ENCODE measurements around the gene PNPLA8. TPM values are rescaled to one million over a fixed set of nuclear protein-coding genes. Genes with fewer than 3 reads are reported as not detected.

The PNPLA8 gene
- total RNA-seq, 2 experiments from 2014 or later, result 23.0 to 26.4 TPM

GRCh38 chr7:108442039-108442568 is 83.8 kb downstream of the PNPLA8 start:
- no peak overlapping the region for H3K4me2 ChIP-seq (ENCODE audit: low read length)
- CTCF ChIA-PET (ENCODE audit: unreplicated experiment), result no interaction called here
- intact Hi-C loops (cut with micrococcal nuclease; ENCODE audit: unreplicated experiment), result no loop called here
- no peak overlapping the region for H2AFZ ChIP-seq (ENCODE audit: low read length)
- H4K20me1 ChIP-seq (ENCODE audit: insufficient read depth, low read length), result no peaks in the 10 kb centered on the region
- no peaks in the 10 kb centered on the region for H3K79me2 ChIP-seq (ENCODE audit: insufficient read depth, low read depth, low read length)
- no peak for DNase-seq (ENCODE audit: low spot score)
- H3K4me1 ChIP-seq (ENCODE audit: insufficient read depth, low read length, poor library complexity, severe bottlenecking), result no peaks in the 10 kb centered on the region
- H3K36me3 ChIP-seq (ENCODE audit: insufficient read depth, low read length), result no peaks in the 10 kb centered on the region
- BruUV-seq (replicated peaks), result no TSS peak
- TF ChIP-seq CTCF (conservative IDR thresholded peaks at IDR 0.05; ENCODE audit: low read length), result no peak
- no peak for TF ChIP-seq EZH2phosphoT487 (IDR thresholded peaks at IDR 0.05; ENCODE audit: borderline replicate concordance, low read depth, low read length)
- H3K27ac ChIP-seq (ENCODE audit: low read depth, low read length, poor library complexity, severe bottlenecking), result no peak overlapping the region
- H3K9me2 ChIP-seq (ENCODE audit: insufficient read depth, low read length), result no peaks in the 10 kb centered on the region
- no peaks in the 10 kb centered on the region for H3K9me3 ChIP-seq (ENCODE audit: low read length)
- no peak overlapping the region for H3K4me3 ChIP-seq (ENCODE audit: low read depth, low read length, poor library complexity, severe bottlenecking)
- POLR2A ChIA-PET, result interaction anchor here (0.6 to 1.3 kb wide), 4 partner anchors 30 to 172 kb away, joined by 3 read pairs; no protein-coding TSS in a partner anchor

- Histone ChIP-seq H3K4me3 (ENCODE audit: low read depth, low read length, poor library complexity, severe bottlenecking) (no peak overlapping the region), H3K4me2 (ENCODE audit: low read length) (no peak overlapping the region), H3K9me3 (ENCODE audit: low read length) (no peaks in the 10 kb centered on the region), H3K4me1 (ENCODE audit: insufficient read depth, low read length, poor library complexity, severe bottlenecking) (no peaks in the 10 kb centered on the region), H2AFZ (ENCODE audit: low read length) (no peak overlapping the region), H3K36me3 (ENCODE audit: insufficient read depth, low read length) (no peaks in the 10 kb centered on the region), H3K27ac (ENCODE audit: low read depth, low read length, poor library complexity, severe bottlenecking) (no peak overlapping the region), H3K9me2 (ENCODE audit: insufficient read depth, low read length) (no peaks in the 10 kb centered on the region), H3K79me2 (ENCODE audit: insufficient read depth, low read depth, low read length) (no peaks in the 10 kb centered on the region), H4K20me1 (ENCODE audit: insufficient read depth, low read length) (no peaks in the 10 kb centered on the region)
- DNase-seq (ENCODE audit: low spot score), result no peak
- no TSS peak for BruUV-seq (replicated peaks)
- TF ChIP-seq EZH2phosphoT487 (IDR thresholded peaks at IDR 0.05; ENCODE audit: borderline replicate concordance, low read depth, low read length) (no peak), CTCF (conservative IDR thresholded peaks at IDR 0.05; ENCODE audit: low read length) (no peak)
- ChIA-PET POLR2A (interaction anchor here (0.6 to 1.3 kb wide), 2 partner anchors 58 to 66 kb away, joined by 3 read pairs; no protein-coding TSS in a partner anchor), CTCF (ENCODE audit: unreplicated experiment) (no interaction called here)
- intact Hi-C loops (cut with micrococcal nuclease; ENCODE audit: unreplicated experiment), result no loop called here
These were observed 84.5 kb downstream of the PNPLA8 start for GRCh38 chr7:108441392-108441955.

- no peaks in the 10 kb centered on the region for H4K20me1 ChIP-seq (ENCODE audit: insufficient read depth, low read length)
- DNase-seq (ENCODE audit: low spot score), result no peak
- H3K4me3 ChIP-seq (ENCODE audit: low read depth, low read length, poor library complexity, severe bottlenecking), result no peak overlapping the region
- intact Hi-C loops (cut with micrococcal nuclease; ENCODE audit: unreplicated experiment), result no loop called here
- no peak overlapping the region for H3K4me2 ChIP-seq (ENCODE audit: low read length)
- H3K9me2 ChIP-seq (ENCODE audit: insufficient read depth, low read length), result no peaks in the 10 kb centered on the region
- CTCF ChIA-PET (ENCODE audit: unreplicated experiment), result no interaction called here
- no peak for TF ChIP-seq CTCF (conservative IDR thresholded peaks at IDR 0.05; ENCODE audit: low read length)
- TF ChIP-seq EZH2phosphoT487 (IDR thresholded peaks at IDR 0.05; ENCODE audit: borderline replicate concordance, low read depth, low read length), result no peak
- BruUV-seq (replicated peaks), result no TSS peak
- POLR2A ChIA-PET, result no interaction called here
- no peaks in the 10 kb centered on the region for H3K4me1 ChIP-seq (ENCODE audit: insufficient read depth, low read length, poor library complexity, severe bottlenecking)
- no peak overlapping the region for H3K27ac ChIP-seq (ENCODE audit: low read depth, low read length, poor library complexity, severe bottlenecking)
- no peaks in the 10 kb centered on the region for H3K79me2 ChIP-seq (ENCODE audit: insufficient read depth, low read depth, low read length)
- no peaks in the 10 kb centered on the region for H3K36me3 ChIP-seq (ENCODE audit: insufficient read depth, low read length)
- H2AFZ ChIP-seq (ENCODE audit: low read length), result no peak overlapping the region
- no peaks in the 10 kb centered on the region for H3K9me3 ChIP-seq (ENCODE audit: low read length)
These were observed 85.3 kb downstream of the PNPLA8 start for GRCh38 chr7:108440613-108441012.
